ENCODE results near the gene LMX1B. TPM values are rescaled to one million over a fixed set of nuclear protein-coding genes. Genes with fewer than 3 reads are reported as not detected.

Gene LMX1B
- total RNA-seq, 1 experiment from 2014 or later: 12.4 TPM

GRCh38 chr9:126583144-126583760 lies 30.5 kb upstream of the LMX1B start:
- POLR2A ChIA-PET: interaction anchor here (0.7 kb wide), 1 partner anchor 68 kb away, joined by 3 read pairs; no protein-coding TSS in a partner anchor
- DNase-seq (ENCODE audit: low spot score): no peak
- no peaks in the 10 kb centered on the region for H3K9me3 Mint-ChIP-seq

GRCh38 chr9:126584611-126585010 lies 29.1 kb upstream of the LMX1B start:
- CTCF ChIA-PET: interaction anchor here (0.9 to 2.1 kb wide), 5 partner anchors 20 to 186 kb away, joined by 3 to 12 read pairs (median 10); no protein-coding TSS in a partner anchor
- DNase-seq (ENCODE audit: low spot score) (no peak), ATAC-seq (no peak)
- POLR2A ChIA-PET: no interaction called here
- no peak for TF ChIP-seq ATF2 (CRISPR knock-in tag; IDR thresholded peaks at IDR 0.05; ENCODE audit: borderline replicate concordance, low read depth)
- TF ChIP-seq TEAD1 (CRISPR knock-in tag; IDR thresholded peaks at IDR 0.05): no peak
- no peak for TF ChIP-seq IRF1 (CRISPR knock-in tag; IDR thresholded peaks at IDR 0.05)
- no peak for TF ChIP-seq RELA (CRISPR knock-in tag; IDR thresholded peaks at IDR 0.05; ENCODE audit: borderline replicate concordance)
- no peak for TF ChIP-seq ATF3 (CRISPR knock-in tag; conservative IDR thresholded peaks at IDR 0.05)
- no peak for TF ChIP-seq OVOL2 (CRISPR knock-in tag; IDR thresholded peaks at IDR 0.05; ENCODE audit: borderline replicate concordance)
- no peak for TF ChIP-seq FOXK1 (CRISPR knock-in tag; IDR thresholded peaks at IDR 0.05)
- TF ChIP-seq ZMAT4 (CRISPR knock-in tag; IDR thresholded peaks at IDR 0.05): no peak
- TF ChIP-seq TCF7 (CRISPR knock-in tag; IDR thresholded peaks at IDR 0.05; ENCODE audit: low read depth): no peak
- no peak for TF ChIP-seq KAT7 (CRISPR knock-in tag; IDR thresholded peaks at IDR 0.05; ENCODE audit: borderline replicate concordance)
- no peak for TF ChIP-seq PRRX2 (CRISPR knock-in tag; IDR thresholded peaks at IDR 0.05)
- H3K4me3 Mint-ChIP-seq: no peak overlapping the region
- H3K36me3 Mint-ChIP-seq: no peaks in the 10 kb centered on the region
- H3K27ac Mint-ChIP-seq: no peak overlapping the region
- H3K9me3 Mint-ChIP-seq: no peaks in the 10 kb centered on the region
- H3K4me1 Mint-ChIP-seq: peaks cover 25% of the 10 kb centered on the region
- no peaks in the 10 kb centered on the region for H3K27me3 Mint-ChIP-seq (ENCODE audit: low read depth)

More at GRCh38 chr9:126583144-126583760, 30.5 kb upstream of the LMX1B start:
- CTCF ChIA-PET: interaction anchor here (0.9 to 2.1 kb wide), 12 partner anchors 14 to 122 kb away, joined by 3 to 12 read pairs (median 3); no protein-coding TSS in a partner anchor
- Mint-ChIP-seq H3K27me3 (ENCODE audit: low read depth) (no peaks in the 10 kb centered on the region), H3K4me1 (peaks cover 23% of the 10 kb centered on the region), H3K36me3 (no peaks in the 10 kb centered on the region), H3K4me3 (no peak overlapping the region), H3K27ac (no peak overlapping the region)
- peak; percentile 23; the same call in 1 of the 2 replicates for ATAC-seq
- TF ChIP-seq ZBTB21 (CRISPR knock-in tag; IDR thresholded peaks at IDR 0.05; ENCODE audit: borderline replicate concordance): no peak

- H3K9me3 Mint-ChIP-seq: peaks cover 3% of the 10 kb centered on the region
- no peak for DNase-seq (ENCODE audit: low spot score)
- no peaks in the 10 kb centered on the region for H3K36me3 Mint-ChIP-seq
- no peak overlapping the region for H3K27ac Mint-ChIP-seq
- H3K4me1 Mint-ChIP-seq: peaks cover 20% of the 10 kb centered on the region
- H3K27me3 Mint-ChIP-seq (ENCODE audit: low read depth): no peaks in the 10 kb centered on the region
- no peak for ATAC-seq
- TF ChIP-seq HMGA2 (CRISPR knock-in tag; IDR thresholded peaks at IDR 0.05): no peak
- no peak overlapping the region for H3K4me3 Mint-ChIP-seq
- ChIA-PET CTCF (interaction anchor here (0.9 kb wide), 1 partner anchor 87 kb away, joined by 4 read pairs; no protein-coding TSS in a partner anchor), POLR2A (no interaction called here)
Observed at GRCh38 chr9:126586236-126586635, 27.5 kb upstream of the LMX1B start.

GRCh38 chr9:126587187-126588185 lies 26.2 kb upstream of the LMX1B start:
- ChIA-PET POLR2A (no interaction called here), CTCF (interaction anchor here (0.7 to 1.8 kb wide), 12 partner anchors 9 to 194 kb away, joined by 3 to 10 read pairs (median 3); no protein-coding TSS in a partner anchor)
- Mint-ChIP-seq H3K9me3 (peaks cover 4% of the 10 kb centered on the region), H3K36me3 (no peaks in the 10 kb centered on the region), H3K27ac (no peak overlapping the region), H3K27me3 (ENCODE audit: low read depth) (no peaks in the 10 kb centered on the region), H3K4me1 (peaks cover 19% of the 10 kb centered on the region), H3K4me3 (no peak overlapping the region)
- peak; percentile 32 for DNase-seq (ENCODE audit: low spot score)
- TF ChIP-seq ZSCAN18 (CRISPR knock-in tag; IDR thresholded peaks at IDR 0.05) (no peak), AR (CRISPR knock-in tag; IDR thresholded peaks at IDR 0.05) (no peak)
- peak; percentile 50 for ATAC-seq

All from WTC11 (cell line).